ENCODE results near the gene SORCS3.

SORCS3 gene

GRCh38 chr10:104897696-104898095 is 256.6 kb downstream of the SORCS3 start:
- in situ Hi-C loops (cut with HindIII; ENCODE audit: low sequenced_read_pairs): no loop called here

DNA sequence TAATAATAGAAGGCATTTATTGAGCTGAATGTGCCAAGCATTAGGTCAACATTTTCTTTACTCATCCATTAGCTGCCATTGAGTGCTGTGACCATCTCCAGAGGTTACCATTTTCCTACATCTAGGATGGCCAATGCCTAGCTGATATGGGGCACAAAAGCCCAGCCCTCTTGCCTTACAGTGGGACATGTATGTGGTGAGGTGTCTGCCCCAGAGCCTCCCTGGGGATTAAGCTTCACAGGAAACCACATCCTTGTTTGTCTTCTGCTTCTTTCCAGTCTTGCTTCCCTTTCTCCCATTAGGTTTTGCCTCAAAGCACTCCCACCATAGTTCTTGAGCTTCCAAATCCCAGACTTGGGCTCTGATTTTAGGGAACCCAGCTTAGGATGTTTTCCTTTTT is 258.7 kb downstream of the SORCS3 start:
- in situ Hi-C loops (cut with HindIII; ENCODE audit: low sequenced_read_pairs): no loop called here
- no peak for DNase-seq (ENCODE audit: low read depth, low spot score)
- no peak overlapping the region for H3K4me3 ChIP-seq (ENCODE audit: low read depth, low read length)
- TF ChIP-seq, protein P1, sequence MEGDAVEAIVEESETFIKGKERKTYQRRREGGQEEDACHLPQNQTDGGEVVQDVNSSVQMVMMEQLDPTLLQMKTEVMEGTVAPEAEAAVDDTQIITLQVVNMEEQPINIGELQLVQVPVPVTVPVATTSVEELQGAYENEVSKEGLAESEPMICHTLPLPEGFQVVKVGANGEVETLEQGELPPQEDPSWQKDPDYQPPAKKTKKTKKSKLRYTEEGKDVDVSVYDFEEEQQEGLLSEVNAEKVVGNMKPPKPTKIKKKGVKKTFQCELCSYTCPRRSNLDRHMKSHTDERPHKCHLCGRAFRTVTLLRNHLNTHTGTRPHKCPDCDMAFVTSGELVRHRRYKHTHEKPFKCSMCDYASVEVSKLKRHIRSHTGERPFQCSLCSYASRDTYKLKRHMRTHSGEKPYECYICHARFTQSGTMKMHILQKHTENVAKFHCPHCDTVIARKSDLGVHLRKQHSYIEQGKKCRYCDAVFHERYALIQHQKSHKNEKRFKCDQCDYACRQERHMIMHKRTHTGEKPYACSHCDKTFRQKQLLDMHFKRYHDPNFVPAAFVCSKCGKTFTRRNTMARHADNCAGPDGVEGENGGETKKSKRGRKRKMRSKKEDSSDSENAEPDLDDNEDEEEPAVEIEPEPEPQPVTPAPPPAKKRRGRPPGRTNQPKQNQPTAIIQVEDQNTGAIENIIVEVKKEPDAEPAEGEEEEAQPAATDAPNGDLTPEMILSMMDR (IDR thresholded peaks at IDR 0.05; ENCODE audit: low read depth, low read length): no peak

More at GRCh38 chr10:104897696-104898095, 256.6 kb downstream of the SORCS3 start:
- DNase-seq (ENCODE audit: low read depth, low spot score): no peak
- no peak overlapping the region for H3K4me3 ChIP-seq (ENCODE audit: low read depth, low read length)
- TF ChIP-seq, protein P1 (IDR thresholded peaks at IDR 0.05; ENCODE audit: low read depth, low read length): no peak

DNA sequence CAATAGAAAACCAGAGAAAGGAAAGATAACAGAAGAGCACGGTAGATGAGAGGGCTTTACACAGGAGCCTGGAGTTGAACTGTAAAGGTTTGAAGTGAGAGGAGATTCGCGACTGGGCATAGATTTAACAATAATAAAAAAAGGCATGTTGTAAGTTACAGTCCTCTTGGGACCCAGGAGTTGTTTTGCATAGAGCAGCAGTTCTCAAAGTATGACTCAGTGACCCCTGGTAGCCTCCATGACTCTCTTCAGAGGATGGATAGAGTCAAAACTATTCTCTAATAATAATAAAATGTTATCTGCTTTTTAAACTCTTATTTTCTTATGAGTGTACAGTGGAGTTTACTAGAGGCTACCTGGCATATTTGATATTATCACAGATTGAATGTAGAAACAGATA is 262.3 kb downstream of the SORCS3 start:
- no peak overlapping the region for H3K4me3 ChIP-seq (ENCODE audit: low read depth, low read length)
- no peak for DNase-seq (ENCODE audit: low read depth, low spot score)
- TF ChIP-seq, protein P1 (IDR thresholded peaks at IDR 0.05; ENCODE audit: low read depth, low read length): no peak
- in situ Hi-C loops (cut with HindIII; ENCODE audit: low sequenced_read_pairs): no loop called here

DNA sequence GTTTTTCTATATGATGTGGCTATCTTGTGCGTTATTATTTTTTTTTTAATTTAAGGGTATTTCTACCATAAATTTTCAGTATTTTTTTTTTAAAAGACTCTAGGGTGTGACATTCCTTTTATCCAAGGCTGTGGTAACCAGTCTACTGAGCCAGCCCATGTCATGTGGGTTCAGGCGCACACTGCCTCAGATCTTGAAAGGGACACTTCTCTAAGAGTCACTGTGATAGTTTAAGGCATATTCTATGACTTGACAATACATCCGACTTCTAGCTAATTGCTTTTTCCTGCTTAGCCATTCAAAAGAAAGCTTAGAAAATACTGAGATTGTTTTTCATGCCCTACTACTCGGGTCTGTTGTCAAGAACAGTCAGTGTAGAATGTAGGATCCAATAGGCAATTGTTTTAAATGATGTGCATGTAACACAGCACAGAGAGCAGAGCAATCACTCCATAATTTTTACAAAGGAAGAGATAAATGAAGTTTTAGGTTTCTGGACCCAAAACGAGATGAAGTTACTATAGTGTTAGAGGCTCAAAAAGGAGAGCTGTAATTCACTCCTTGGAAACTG is 263.7 kb downstream of the SORCS3 start:
- TF ChIP-seq, protein P1 (IDR thresholded peaks at IDR 0.05; ENCODE audit: low read depth, low read length): no peak
- no peak for DNase-seq (ENCODE audit: low read depth, low spot score)
- in situ Hi-C loops (cut with HindIII; ENCODE audit: low sequenced_read_pairs): no loop called here
- H3K4me3 ChIP-seq (ENCODE audit: low read depth, low read length): no peak overlapping the region

- DNase-seq (ENCODE audit: low read depth, low spot score): no peak
- in situ Hi-C loops (cut with HindIII; ENCODE audit: low sequenced_read_pairs): no loop called here
- TF ChIP-seq, protein P1 (IDR thresholded peaks at IDR 0.05; ENCODE audit: low read depth, low read length): no peak
Measured at GRCh38 chr10:104906112-104906511, 265.0 kb downstream of the SORCS3 start.

GRCh38 chr10:104907521-104907920 is 266.4 kb downstream of the SORCS3 start:
- no peak overlapping the region for H3K4me3 ChIP-seq (ENCODE audit: low read depth, low read length)
- TF ChIP-seq, protein P1 (IDR thresholded peaks at IDR 0.05; ENCODE audit: low read depth, low read length): no peak
- DNase-seq (ENCODE audit: low read depth, low spot score): no peak
- in situ Hi-C loops (cut with HindIII; ENCODE audit: low sequenced_read_pairs): no loop called here

More at GRCh38 chr10:104906112-104906511, 265.0 kb downstream of the SORCS3 start:
- no peak overlapping the region for H3K4me3 ChIP-seq (ENCODE audit: low read depth, low read length)

All from astrocyte of the spinal cord (primary cell).